Omental fat pad (tissue), 4 donors: ENCODE measurements around the gene SSBP3. TPM values are rescaled to one million over a fixed set of nuclear protein-coding genes. Genes with fewer than 3 reads are reported as not detected.

Source experiments
- ATAC-seq: fragments of 150-250 bp; one replicate; pipeline ENCODE4 v1.9.1; 2016; ENCODE audit warnings: mild to moderate bottlenecking, moderate library complexity; ENCODE audit not compliant: low FRiP score
- DNase-seq: peaks from one replicate; pipeline ENCODE4 v3.0.0-alpha.2; 2019; ENCODE audit warnings: low spot score
- total RNA-seq, 4 donors: library from RNA; depleted of rRNA; stranded (reverse); fragments of >200 nt; gene quantifications; one replicate each; pipeline ENCODE4 v1.1.0, GENCODE V29; 2016
- TF ChIP-seq, protein P1 (sequence below), 3 donors: fragments of 450-650 bp; IDR thresholded peaks; one replicate each; pipeline ENCODE4 v1.5.1; 2016 to 2017; ENCODE audit warnings: antibody characterized with exemption in 3 of 3, mild to moderate bottlenecking in 3 of 3, moderate library complexity in 2 of 3

The SSBP3 gene
- total RNA-seq, 4 donors from 2014 or later = 21.0 to 32.6 (median 22.9) TPM

DNA sequence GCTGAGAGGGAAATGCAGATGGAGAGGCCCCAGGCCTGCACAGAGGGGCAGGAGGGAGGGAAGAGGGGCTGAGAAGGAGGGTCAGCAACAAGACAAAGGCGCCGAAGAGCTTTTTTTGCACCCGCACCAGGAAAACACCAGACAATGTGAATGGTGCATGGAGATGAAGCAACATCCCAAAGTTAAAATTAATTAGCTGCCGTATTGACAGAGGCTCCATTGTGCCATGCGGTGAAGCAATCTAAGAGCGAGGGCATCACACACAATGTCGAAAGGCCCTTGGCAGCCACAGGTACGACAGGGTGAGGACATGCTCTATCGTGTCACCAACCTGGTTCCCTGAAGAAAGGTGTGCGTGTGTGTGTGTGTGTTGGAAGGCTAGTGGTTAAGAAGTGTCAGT is 41.2 kb downstream of the SSBP3 start:
- no peak for DNase-seq
- ATAC-seq = no peak
- TF ChIP-seq, protein P1, sequence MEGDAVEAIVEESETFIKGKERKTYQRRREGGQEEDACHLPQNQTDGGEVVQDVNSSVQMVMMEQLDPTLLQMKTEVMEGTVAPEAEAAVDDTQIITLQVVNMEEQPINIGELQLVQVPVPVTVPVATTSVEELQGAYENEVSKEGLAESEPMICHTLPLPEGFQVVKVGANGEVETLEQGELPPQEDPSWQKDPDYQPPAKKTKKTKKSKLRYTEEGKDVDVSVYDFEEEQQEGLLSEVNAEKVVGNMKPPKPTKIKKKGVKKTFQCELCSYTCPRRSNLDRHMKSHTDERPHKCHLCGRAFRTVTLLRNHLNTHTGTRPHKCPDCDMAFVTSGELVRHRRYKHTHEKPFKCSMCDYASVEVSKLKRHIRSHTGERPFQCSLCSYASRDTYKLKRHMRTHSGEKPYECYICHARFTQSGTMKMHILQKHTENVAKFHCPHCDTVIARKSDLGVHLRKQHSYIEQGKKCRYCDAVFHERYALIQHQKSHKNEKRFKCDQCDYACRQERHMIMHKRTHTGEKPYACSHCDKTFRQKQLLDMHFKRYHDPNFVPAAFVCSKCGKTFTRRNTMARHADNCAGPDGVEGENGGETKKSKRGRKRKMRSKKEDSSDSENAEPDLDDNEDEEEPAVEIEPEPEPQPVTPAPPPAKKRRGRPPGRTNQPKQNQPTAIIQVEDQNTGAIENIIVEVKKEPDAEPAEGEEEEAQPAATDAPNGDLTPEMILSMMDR (IDR thresholded peaks at IDR 0.05) = no peak

DNA sequence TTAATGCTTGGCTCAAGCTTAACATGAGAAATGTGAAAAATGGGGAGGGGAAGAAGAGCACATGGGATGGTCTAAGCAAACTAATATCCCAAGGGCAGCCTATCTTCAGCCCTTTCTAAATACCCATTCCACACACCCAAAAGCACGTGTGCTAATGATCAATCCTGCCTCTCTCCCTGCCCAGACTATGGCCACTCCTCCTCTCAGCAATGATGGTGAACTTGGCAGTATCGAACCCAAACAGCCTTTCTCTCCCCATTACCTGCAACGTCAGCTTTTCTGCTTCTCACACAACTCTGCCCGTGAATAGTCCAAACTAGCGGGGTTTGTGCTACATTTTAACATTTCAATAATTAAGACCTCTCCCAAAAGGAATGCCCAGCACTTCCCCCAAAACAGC is 41.6 kb downstream of the SSBP3 start:
- ATAC-seq = no peak
- TF ChIP-seq, protein P1 (IDR thresholded peaks at IDR 0.05) = no peak

DNA sequence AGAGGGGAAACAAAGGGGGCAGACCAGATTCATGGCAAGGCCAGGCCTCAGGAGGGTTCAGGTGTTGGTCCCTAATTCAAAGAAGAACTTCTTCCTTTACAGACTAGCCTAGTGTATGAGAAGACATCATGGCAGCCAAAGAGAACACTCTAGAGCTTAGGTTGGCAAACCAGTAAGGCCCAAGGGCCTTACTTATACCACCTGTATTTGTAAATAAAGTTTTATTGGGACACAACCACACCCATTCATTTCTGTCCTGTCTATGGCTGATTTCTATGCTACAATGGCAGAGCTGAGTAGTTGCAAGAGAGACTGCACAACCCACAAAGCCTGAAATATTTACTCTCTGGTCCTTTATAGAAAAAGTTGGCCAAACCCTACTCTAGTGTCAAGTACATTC is 42.3 kb downstream of the SSBP3 start:
- no peak for ATAC-seq
- TF ChIP-seq, protein P1 (IDR thresholded peaks at IDR 0.05) = no peak
- DNase-seq = no peak

More for the DNA sequence above, 41.6 kb downstream of the SSBP3 start:
- no peak for DNase-seq

GRCh38 chr1:54362881-54363340 is 43.3 kb downstream of the SSBP3 start:
- no peak for ATAC-seq
- TF ChIP-seq, protein P1 (IDR thresholded peaks at IDR 0.05) = no peak

GRCh38 chr1:54361342-54361741 is 44.9 kb downstream of the SSBP3 start:
- TF ChIP-seq, protein P1 (IDR thresholded peaks at IDR 0.05) = no peak
- DNase-seq (no peak), ATAC-seq (no peak)

More at GRCh38 chr1:54362881-54363340, 43.3 kb downstream of the SSBP3 start:
- no peak for DNase-seq

DNA sequence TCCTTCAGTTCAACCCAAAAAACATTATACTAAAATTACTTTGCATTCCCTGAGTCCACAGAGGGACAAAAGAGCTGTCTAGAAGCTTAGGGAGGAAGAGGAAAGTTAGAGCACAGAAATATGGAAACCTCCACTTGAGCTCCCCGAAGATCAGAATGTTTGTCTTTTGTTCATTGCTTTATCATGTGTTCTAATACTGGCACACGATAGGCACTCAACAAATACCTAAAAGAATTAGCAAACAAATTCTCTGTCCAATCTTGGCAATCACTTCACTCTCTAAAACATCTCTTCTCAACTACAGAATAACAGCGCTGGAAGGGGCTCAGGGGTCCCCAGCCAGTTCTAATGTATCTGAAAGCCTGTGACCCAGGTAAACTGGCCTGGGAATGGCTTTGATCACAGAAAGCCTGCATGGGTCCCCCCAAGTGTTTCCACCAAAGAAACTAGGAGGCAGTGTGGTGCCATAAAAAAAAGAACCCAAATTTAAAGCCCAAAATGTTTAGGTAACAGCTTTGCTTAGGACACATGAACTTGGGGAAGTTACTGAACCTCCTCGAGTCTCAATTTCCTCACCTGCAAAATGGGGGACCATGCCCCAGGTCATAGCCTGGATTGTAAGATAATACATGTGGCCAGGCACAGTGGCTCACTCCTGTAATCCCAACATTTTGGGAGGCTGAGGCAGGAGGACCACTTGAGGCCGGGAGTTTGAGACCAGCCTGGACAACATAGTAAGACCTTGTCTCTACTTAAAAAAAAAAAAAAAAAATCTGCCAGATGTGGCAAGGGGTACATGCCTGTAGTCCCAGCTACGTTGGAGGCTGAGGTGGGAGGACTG is 45.8 kb downstream of the SSBP3 start:
- TF ChIP-seq, protein P1 (IDR thresholded peaks at IDR 0.05) = no peak
- ATAC-seq (no peak), DNase-seq (no peak)
